Measurements from ENCODE around the gene STXBP6.

The STXBP6 gene

GRCh38 chr14:24858052-24858451, 191.9 kb downstream of the STXBP6 start:
- TF ChIP-seq CTCF (IDR thresholded peaks at IDR 0.05; ENCODE audit: control insufficient read depth, insufficient read depth, low read depth, low read length, missing control alignments), result no peak
- DNase-seq (ENCODE audit: low read depth), result no peak
- no peak overlapping the region for H3K4me3 ChIP-seq (ENCODE audit: control insufficient read depth, low read depth, low read length)

- no peak for TF ChIP-seq CTCF (IDR thresholded peaks at IDR 0.05; ENCODE audit: control insufficient read depth, insufficient read depth, low read depth, low read length, missing control alignments)
Measured at GRCh38 chr14:24857277-24857676, 192.7 kb downstream of the STXBP6 start.

GRCh38 chr14:24853446-24853845, 196.5 kb downstream of the STXBP6 start:
- TF ChIP-seq CTCF (IDR thresholded peaks at IDR 0.05; ENCODE audit: control insufficient read depth, insufficient read depth, low read depth, low read length, missing control alignments), result no peak
- no peak overlapping the region for H3K4me3 ChIP-seq (ENCODE audit: control insufficient read depth, low read depth, low read length)

More at GRCh38 chr14:24857277-24857676, 192.7 kb downstream of the STXBP6 start:
- no peak for DNase-seq (ENCODE audit: low read depth)
- H3K4me3 ChIP-seq (ENCODE audit: control insufficient read depth, low read depth, low read length), result no peak overlapping the region

GRCh38 chr14:24852312-24853060, 197.5 kb downstream of the STXBP6 start:
- no peak overlapping the region for H3K4me3 ChIP-seq (ENCODE audit: control insufficient read depth, low read depth, low read length)
- no peak for DNase-seq (ENCODE audit: low read depth)
- TF ChIP-seq CTCF (IDR thresholded peaks at IDR 0.05; ENCODE audit: control insufficient read depth, insufficient read depth, low read depth, low read length, missing control alignments), result no peak

More at GRCh38 chr14:24853446-24853845, 196.5 kb downstream of the STXBP6 start:
- no peak for DNase-seq (ENCODE audit: low read depth)

- no peak for TF ChIP-seq CTCF (IDR thresholded peaks at IDR 0.05; ENCODE audit: control insufficient read depth, insufficient read depth, low read depth, low read length, missing control alignments)
- no peak overlapping the region for H3K4me3 ChIP-seq (ENCODE audit: control insufficient read depth, low read depth, low read length)
- DNase-seq (ENCODE audit: low read depth), result no peak
Measured at GRCh38 chr14:24851837-24852236, 198.1 kb downstream of the STXBP6 start.

- no peak for TF ChIP-seq CTCF (IDR thresholded peaks at IDR 0.05; ENCODE audit: control insufficient read depth, insufficient read depth, low read depth, low read length, missing control alignments)
- no peak for DNase-seq (ENCODE audit: low read depth)
Measured at GRCh38 chr14:24851406-24851805, 198.5 kb downstream of the STXBP6 start.

More at GRCh38 chr14:24851406-24851805, 198.5 kb downstream of the STXBP6 start:
- no peak overlapping the region for H3K4me3 ChIP-seq (ENCODE audit: control insufficient read depth, low read depth, low read length)
